ENCODE measurements around the gene RGS6.
"Not testable (repeated sequence)": the region's sequence is repeated elsewhere in the genome, so short reads cannot be mapped to it uniquely, and the experiment has no call there.

RGS6 gene

GRCh38 chr14:71932229-71932981 lies at the start of gene RGS6:
Gene RGS6, plus strand, starts transcription at chr14:71932429.
- no peak for DNase-seq (ENCODE audit: low read depth)

- DNase-seq (ENCODE audit: low read depth): no peak
Measured at GRCh38 chr14:71883094-71883493, 49.1 kb upstream of the RGS6 start.

- no peak for DNase-seq (ENCODE audit: low read depth)
Measured at GRCh38 chr14:71885301-71885700, 46.9 kb upstream of the RGS6 start.

- not testable (repeated sequence) for DNase-seq (ENCODE audit: low read depth)
Measured at GRCh38 chr14:71887802-71888201, 44.4 kb upstream of the RGS6 start.

- DNase-seq (ENCODE audit: low read depth): no peak
Measured at GRCh38 chr14:71890541-71890940, 41.7 kb upstream of the RGS6 start.

GRCh38 chr14:71891185-71891584 lies 41.0 kb upstream of the RGS6 start:
- DNase-seq (ENCODE audit: low read depth): no peak

GRCh38 chr14:71891970-71892369 lies 40.3 kb upstream of the RGS6 start:
- DNase-seq (ENCODE audit: low read depth): no peak

GRCh38 chr14:71905031-71905430 lies 27.2 kb upstream of the RGS6 start:
- no peak for DNase-seq (ENCODE audit: low read depth)

GRCh38 chr14:71905860-71906259 lies 26.4 kb upstream of the RGS6 start:
- DNase-seq (ENCODE audit: low read depth): no peak

GRCh38 chr14:71907793-71908515 lies 24.3 kb upstream of the RGS6 start:
- no peak for DNase-seq (ENCODE audit: low read depth)

- DNase-seq (ENCODE audit: low read depth): no peak
Measured at GRCh38 chr14:71911669-71912068, 20.6 kb upstream of the RGS6 start.

- DNase-seq (ENCODE audit: low read depth): no peak
Measured at GRCh38 chr14:71913342-71913741, 18.9 kb upstream of the RGS6 start.

- DNase-seq (ENCODE audit: low read depth): no peak
Measured at GRCh38 chr14:71918955-71919354, 13.3 kb upstream of the RGS6 start.

- DNase-seq (ENCODE audit: low read depth): no peak
Measured at GRCh38 chr14:71923513-71923912, 8.7 kb upstream of the RGS6 start.

GRCh38 chr14:71931492-71932228 lies 569 bp upstream of the RGS6 start:
- no peak for DNase-seq (ENCODE audit: low read depth)

- no peak for DNase-seq (ENCODE audit: low read depth)
Measured at GRCh38 chr14:71933001-71933587, 865 bp downstream of the RGS6 start.

- not testable (repeated sequence) for DNase-seq (ENCODE audit: low read depth)
Measured at GRCh38 chr14:71938273-71938672, 6.0 kb downstream of the RGS6 start.

- not testable (repeated sequence) for DNase-seq (ENCODE audit: low read depth)
Measured at GRCh38 chr14:71939344-71939743, 7.1 kb downstream of the RGS6 start.

- not testable (repeated sequence) for DNase-seq (ENCODE audit: low read depth)
Measured at GRCh38 chr14:71940500-71940899, 8.3 kb downstream of the RGS6 start.

GRCh38 chr14:71941616-71942015 lies 9.4 kb downstream of the RGS6 start:
- not testable (repeated sequence) for DNase-seq (ENCODE audit: low read depth)

- DNase-seq (ENCODE audit: low read depth): no peak
Measured at GRCh38 chr14:71942904-71943694, 10.9 kb downstream of the RGS6 start.

- DNase-seq (ENCODE audit: low read depth): no peak
Measured at GRCh38 chr14:71943695-71944018, 11.4 kb downstream of the RGS6 start.
